Hair follicular keratinocyte (primary cell): ENCODE results near the gene SPIN1. TPM values are rescaled to one million over a fixed set of nuclear protein-coding genes. Genes with fewer than 3 reads are reported as not detected.

Experiments used
- total RNA-seq: library from RNA; depleted of rRNA; stranded (reverse); fragments of >200 nt; gene quantifications from 2 replicates; pipeline ENCODE4 v1.2.3, GENCODE V29; 2015

Gene SPIN1
- total RNA-seq, result 37.9 and 40.5 TPM in 2 replicates

DNA sequence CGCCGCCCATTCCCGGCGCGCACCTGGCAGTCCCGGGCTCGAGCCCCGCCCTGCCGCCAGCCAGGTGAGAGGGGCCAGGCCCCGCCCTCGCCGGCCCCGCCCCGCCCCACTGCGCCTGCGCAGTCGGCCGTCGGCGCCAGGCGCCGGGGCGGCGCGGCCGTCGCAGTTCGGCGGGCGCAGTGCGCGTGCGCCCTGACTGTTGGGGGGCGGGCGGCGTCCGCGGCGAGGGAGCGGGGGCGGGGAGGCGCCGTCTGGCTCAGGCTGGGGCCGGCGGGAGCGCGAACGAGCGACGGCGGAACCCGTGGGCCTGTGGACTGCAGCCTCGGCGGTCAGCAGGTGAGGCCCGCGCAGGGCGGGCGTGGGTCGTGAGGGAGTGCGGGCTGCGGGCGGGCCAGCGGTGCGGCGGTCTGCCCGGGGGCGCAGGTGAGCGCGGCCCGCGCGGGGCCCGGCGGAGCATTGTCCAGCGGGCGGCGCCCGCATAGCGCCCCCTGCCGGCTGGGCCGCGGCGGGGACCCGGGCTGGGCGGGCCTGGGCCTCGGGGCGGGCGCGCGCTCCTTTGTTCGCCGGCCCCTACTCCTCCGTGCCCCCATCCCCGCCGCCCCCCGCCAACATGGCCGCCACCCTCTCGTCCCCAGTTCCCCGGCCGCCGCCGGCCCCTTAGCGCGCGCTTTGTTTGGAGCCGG is at the start of gene SPIN1:
SPIN1 (plus strand) TSS at position 242 of the 683 bp plus-strand sequence. CDS start 38,096 bp downstream, outside the sequence.

Other genes with a start within 250 kb of the SPIN1 start
- not detected in 2 replicates for gene SPATA31C2, start 250.0 kb upstream of the SPIN1 start, total RNA-seq
- 0.08 and 0.23 TPM in 2 replicates for gene NXNL2, start 146.7 kb downstream of the SPIN1 start, total RNA-seq